ENCODE results near the gene F13B. TPM values are rescaled to one million over a fixed set of nuclear protein-coding genes. Genes with fewer than 3 reads are reported as not detected.

F13B gene
- total RNA-seq, 1 donor from 2014 or later, result not detected

DNA sequence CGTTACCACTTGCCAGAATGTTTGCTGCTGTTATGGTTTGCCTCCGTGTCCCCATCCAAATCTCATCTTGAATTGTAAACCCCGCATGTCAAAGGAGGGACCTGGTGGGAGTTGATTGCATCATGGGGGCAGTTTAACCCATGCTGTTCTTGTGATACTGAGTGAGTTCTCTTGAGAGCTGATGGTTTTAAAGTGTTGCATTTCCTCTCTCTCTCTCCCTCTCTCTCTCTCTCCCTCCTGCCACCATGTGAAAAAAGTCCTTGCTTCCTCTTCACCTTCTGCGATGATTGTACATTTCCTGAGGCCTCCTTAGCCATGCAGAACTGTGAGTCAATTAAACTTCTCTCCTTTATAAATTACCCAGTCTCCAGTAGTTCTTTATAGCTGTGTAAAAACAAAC, 45.3 kb downstream of the F13B start:
- H3K9me3 ChIP-seq (ENCODE audit: control insufficient read depth in 3 of 3, low read length in 3 of 3), result peaks cover 0 to 1% (median 0%) of the 10 kb centered on the region in 3 donors

DNA sequence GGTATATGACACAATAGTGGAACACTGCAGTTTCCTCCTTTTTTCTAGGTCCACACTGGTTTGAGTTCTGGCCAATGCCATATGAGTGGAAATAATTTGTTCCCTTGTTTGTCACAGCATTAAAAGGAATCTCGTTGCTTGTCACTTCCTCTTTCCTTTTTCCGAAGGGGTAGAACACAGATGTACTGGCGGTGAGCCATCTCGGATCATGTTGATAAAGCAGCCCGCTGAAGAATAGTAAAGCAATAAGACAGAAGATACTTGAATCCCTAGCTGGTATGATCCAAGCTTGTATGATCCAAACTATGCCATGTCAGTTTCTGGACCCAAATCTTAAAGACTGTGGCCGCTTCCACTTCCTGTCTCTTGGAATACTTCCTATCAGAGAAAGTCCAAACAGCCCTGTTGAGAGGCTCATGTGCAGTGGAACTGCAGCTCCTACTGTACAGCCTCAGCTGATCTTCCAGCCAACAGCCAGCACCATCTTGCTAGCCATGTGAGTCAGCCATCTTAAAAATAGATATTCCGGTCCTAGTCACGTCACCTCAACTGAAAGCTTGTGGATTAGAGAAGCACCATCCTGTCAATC, 49.4 kb downstream of the F13B start:
- Histone ChIP-seq H3K27ac (ENCODE audit: low read depth, low read length) (no peak overlapping the region), H3K9me3 (ENCODE audit: control insufficient read depth in 3 of 3, low read length in 3 of 3) (peaks cover 0 to 1% (median 0%) of the 10 kb centered on the region in 3 donors), H3K4me3 (ENCODE audit: low read length in 3 of 3) (no peak overlapping the region), H3K9ac (ENCODE audit: low read depth in 1 of 3, low read length in 3 of 3) (no peak overlapping the region), H3K36me3 (ENCODE audit: control insufficient read depth in 3 of 3, insufficient read depth in 3 of 3, low read length in 3 of 3) (no peaks in the 10 kb centered on the region), H3K27me3 (ENCODE audit: control insufficient read depth in 3 of 3, insufficient read depth in 3 of 3, low read length in 3 of 3) (no peaks in the 10 kb centered on the region), H3K4me1 (ENCODE audit: control insufficient read depth in 3 of 3, insufficient read depth in 3 of 3, low read length in 3 of 3) (peaks cover 0 to 3% (median 0%) of the 10 kb centered on the region in 3 donors)

More for the DNA sequence above, 45.3 kb downstream of the F13B start:
- H3K4me3 ChIP-seq (ENCODE audit: low read length in 3 of 3), result no peak overlapping the region
- H3K27ac ChIP-seq (ENCODE audit: low read depth, low read length), result no peak overlapping the region
- no peaks in the 10 kb centered on the region for H3K27me3 ChIP-seq (ENCODE audit: control insufficient read depth in 3 of 3, insufficient read depth in 3 of 3, low read length in 3 of 3)
- H3K36me3 ChIP-seq (ENCODE audit: control insufficient read depth in 3 of 3, insufficient read depth in 3 of 3, low read length in 3 of 3), result no peaks in the 10 kb centered on the region
- no peak overlapping the region for H3K9ac ChIP-seq (ENCODE audit: low read depth in 1 of 3, low read length in 3 of 3)
- peaks cover 0 to 3% (median 0%) of the 10 kb centered on the region in 3 donors for H3K4me1 ChIP-seq (ENCODE audit: control insufficient read depth in 3 of 3, insufficient read depth in 3 of 3, low read length in 3 of 3)

DNA sequence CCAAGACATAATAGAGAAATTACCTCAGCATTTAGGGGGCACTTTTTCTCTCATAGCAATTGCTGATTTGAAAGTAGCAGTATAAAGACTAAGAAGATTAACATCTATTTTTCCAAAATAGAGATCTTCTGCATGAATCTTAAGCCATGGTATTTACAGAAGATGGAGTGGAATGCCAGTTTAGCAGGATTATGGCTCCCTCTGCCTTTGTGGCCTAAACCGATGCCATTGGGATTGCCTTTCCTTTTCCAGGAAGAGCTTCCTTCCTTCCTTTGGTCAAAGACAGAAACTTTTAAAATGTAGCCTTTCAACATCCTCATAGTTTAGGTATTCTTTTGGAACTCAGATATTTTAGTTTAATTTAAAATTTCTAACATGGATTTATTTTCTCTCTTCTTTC, 50.3 kb downstream of the F13B start:
- no peak overlapping the region for H3K27ac ChIP-seq (ENCODE audit: low read depth, low read length)
- H3K27me3 ChIP-seq (ENCODE audit: control insufficient read depth in 3 of 3, insufficient read depth in 3 of 3, low read length in 3 of 3), result no peaks in the 10 kb centered on the region
- H3K36me3 ChIP-seq (ENCODE audit: control insufficient read depth in 3 of 3, insufficient read depth in 3 of 3, low read length in 3 of 3), result no peaks in the 10 kb centered on the region
- H3K9ac ChIP-seq (ENCODE audit: low read depth in 1 of 3, low read length in 3 of 3), result no peak overlapping the region
- peaks cover 0 to 3% (median 0%) of the 10 kb centered on the region in 3 donors for H3K4me1 ChIP-seq (ENCODE audit: control insufficient read depth in 3 of 3, insufficient read depth in 3 of 3, low read length in 3 of 3)
- peaks cover 0 to 1% (median 0%) of the 10 kb centered on the region in 3 donors for H3K9me3 ChIP-seq (ENCODE audit: control insufficient read depth in 3 of 3, low read length in 3 of 3)
- no peak overlapping the region for H3K4me3 ChIP-seq (ENCODE audit: low read length in 3 of 3)

DNA sequence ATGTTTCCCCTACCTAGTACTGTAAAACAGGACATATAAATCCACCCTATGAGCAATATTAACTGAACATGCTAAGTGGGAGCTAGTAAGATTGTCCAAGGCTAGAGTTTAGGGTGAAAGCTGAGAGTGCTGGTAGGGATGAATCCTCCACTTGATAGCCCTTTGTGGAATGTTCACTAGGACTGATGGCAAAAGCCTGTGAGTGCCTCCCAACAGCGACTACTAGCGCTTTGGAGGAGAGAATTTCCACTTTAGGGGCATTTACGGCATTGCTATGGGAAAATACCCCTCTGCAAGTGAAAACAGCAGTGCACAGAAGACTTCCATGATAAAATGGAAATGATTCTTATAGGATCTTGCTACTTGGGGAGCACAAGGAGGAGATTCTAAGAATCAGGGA, 53.8 kb downstream of the F13B start:
- Histone ChIP-seq H3K4me3 (ENCODE audit: low read length in 3 of 3) (no peak overlapping the region), H3K4me1 (ENCODE audit: control insufficient read depth in 3 of 3, insufficient read depth in 3 of 3, low read length in 3 of 3) (peaks cover 0 to 3% (median 0%) of the 10 kb centered on the region in 3 donors), H3K9ac (ENCODE audit: low read depth in 1 of 3, low read length in 3 of 3) (no peak overlapping the region), H3K9me3 (ENCODE audit: control insufficient read depth in 3 of 3, low read length in 3 of 3) (peaks cover 0 to 1% (median 0%) of the 10 kb centered on the region in 3 donors), H3K36me3 (ENCODE audit: control insufficient read depth in 3 of 3, insufficient read depth in 3 of 3, low read length in 3 of 3) (no peaks in the 10 kb centered on the region), H3K27ac (ENCODE audit: low read depth, low read length) (no peak overlapping the region), H3K27me3 (ENCODE audit: control insufficient read depth in 3 of 3, insufficient read depth in 3 of 3, low read length in 3 of 3) (no peaks in the 10 kb centered on the region)

DNA sequence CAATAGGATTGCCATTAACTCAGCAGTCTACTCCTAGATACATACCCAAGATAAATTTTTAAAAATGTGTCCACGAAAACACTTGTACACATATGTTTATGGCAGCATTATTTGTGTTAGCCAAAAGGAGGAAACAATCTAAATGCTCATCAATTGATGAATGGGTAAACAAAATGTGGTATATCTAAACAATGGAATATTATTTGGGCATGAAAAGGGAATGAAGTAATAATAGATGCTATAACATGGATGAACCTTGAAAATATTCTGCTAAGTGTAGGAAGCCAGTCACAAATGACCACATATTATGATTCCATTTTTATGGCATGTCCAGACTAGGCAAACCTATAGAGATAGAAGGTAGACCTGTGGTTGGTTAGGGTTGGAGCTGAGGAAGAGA, 55.4 kb downstream of the F13B start:
- no peaks in the 10 kb centered on the region for H3K27me3 ChIP-seq (ENCODE audit: control insufficient read depth in 3 of 3, insufficient read depth in 3 of 3, low read length in 3 of 3)
- H3K9ac ChIP-seq (ENCODE audit: low read depth in 1 of 3, low read length in 3 of 3), result no peak overlapping the region
- no peaks in the 10 kb centered on the region for H3K9me3 ChIP-seq (ENCODE audit: control insufficient read depth in 3 of 3, low read length in 3 of 3)
- H3K36me3 ChIP-seq (ENCODE audit: control insufficient read depth in 3 of 3, insufficient read depth in 3 of 3, low read length in 3 of 3), result no peaks in the 10 kb centered on the region
- no peaks in the 10 kb centered on the region for H3K4me1 ChIP-seq (ENCODE audit: control insufficient read depth in 3 of 3, insufficient read depth in 3 of 3, low read length in 3 of 3)
- H3K4me3 ChIP-seq (ENCODE audit: low read length in 3 of 3), result no peak overlapping the region
- no peak overlapping the region for H3K27ac ChIP-seq (ENCODE audit: low read depth, low read length)

DNA sequence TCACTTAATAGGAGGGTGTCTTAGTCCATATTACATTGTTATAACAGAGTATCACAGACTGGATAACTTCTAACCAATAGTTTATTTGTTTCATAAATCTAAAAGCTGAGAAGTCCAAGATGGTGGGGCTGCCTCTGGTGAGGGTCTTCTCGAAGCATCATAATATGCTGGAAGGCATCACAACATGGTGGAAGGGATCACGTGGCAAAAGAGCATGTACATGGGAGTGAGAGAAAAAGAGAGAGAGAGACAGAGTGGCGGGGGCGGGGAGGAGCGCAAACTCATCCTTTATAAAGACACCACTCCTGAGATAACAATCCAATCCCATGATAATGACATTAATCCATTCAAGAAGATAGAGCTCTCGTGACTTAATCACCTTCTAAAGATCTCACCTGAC, 58.2 kb downstream of the F13B start:
- Histone ChIP-seq H3K4me1 (ENCODE audit: control insufficient read depth in 3 of 3, insufficient read depth in 3 of 3, low read length in 3 of 3) (no peaks in the 10 kb centered on the region), H3K27ac (ENCODE audit: low read depth, low read length) (no peak overlapping the region), H3K4me3 (ENCODE audit: low read length in 3 of 3) (no peak overlapping the region), H3K9ac (ENCODE audit: low read depth in 1 of 3, low read length in 3 of 3) (no peak overlapping the region), H3K9me3 (ENCODE audit: control insufficient read depth in 3 of 3, low read length in 3 of 3) (no peaks in the 10 kb centered on the region), H3K36me3 (ENCODE audit: control insufficient read depth in 3 of 3, insufficient read depth in 3 of 3, low read length in 3 of 3) (no peaks in the 10 kb centered on the region), H3K27me3 (ENCODE audit: control insufficient read depth in 3 of 3, insufficient read depth in 3 of 3, low read length in 3 of 3) (no peaks in the 10 kb centered on the region)

DNA sequence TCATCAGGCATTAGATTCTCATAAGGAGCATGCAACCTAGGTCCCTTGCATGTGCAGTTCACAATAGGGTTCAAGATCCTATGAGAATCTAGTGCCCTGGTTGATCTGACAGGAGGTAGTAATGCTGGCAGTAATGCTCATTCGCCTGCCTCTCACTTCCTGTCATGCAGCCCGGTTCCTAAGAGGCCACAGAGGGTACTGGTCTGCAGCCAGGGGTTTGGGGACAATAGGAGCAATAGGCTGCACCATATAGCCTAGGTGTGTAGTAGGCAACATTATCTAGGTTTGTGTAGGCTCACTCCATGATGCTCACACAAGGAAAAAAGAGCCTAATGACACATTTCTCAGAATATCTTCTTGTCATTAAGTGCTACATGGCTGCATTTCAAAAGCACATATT, 63.9 kb downstream of the F13B start:
- Histone ChIP-seq H3K27me3 (ENCODE audit: control insufficient read depth in 3 of 3, insufficient read depth in 3 of 3, low read length in 3 of 3) (no peaks in the 10 kb centered on the region), H3K4me3 (ENCODE audit: low read length in 3 of 3) (no peak overlapping the region), H3K9me3 (ENCODE audit: control insufficient read depth in 3 of 3, low read length in 3 of 3) (no peaks in the 10 kb centered on the region), H3K36me3 (ENCODE audit: control insufficient read depth in 3 of 3, insufficient read depth in 3 of 3, low read length in 3 of 3) (no peaks in the 10 kb centered on the region), H3K9ac (ENCODE audit: low read depth in 1 of 3, low read length in 3 of 3) (no peak overlapping the region), H3K27ac (ENCODE audit: low read depth, low read length) (no peak overlapping the region), H3K4me1 (ENCODE audit: control insufficient read depth in 3 of 3, insufficient read depth in 3 of 3, low read length in 3 of 3) (no peaks in the 10 kb centered on the region)

DNA sequence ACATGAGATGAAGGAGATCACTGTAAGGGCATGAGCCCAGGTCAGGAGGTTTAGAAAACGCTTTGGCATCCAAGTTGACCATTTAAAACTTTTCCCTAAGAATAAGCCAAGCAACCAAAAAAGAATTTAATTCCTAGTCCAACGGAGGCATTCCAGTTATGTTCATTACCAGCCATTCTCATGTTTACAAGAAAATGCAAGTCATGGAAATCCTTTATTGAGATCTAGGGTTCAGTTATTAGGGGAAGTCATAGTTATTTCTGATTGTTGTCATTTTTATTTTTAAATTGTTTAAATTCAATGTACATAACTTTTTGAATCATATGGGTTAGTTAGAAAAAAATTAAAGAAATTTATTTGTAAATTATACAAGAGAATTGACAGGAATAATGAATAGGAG, 65.2 kb downstream of the F13B start:
- H3K27me3 ChIP-seq (ENCODE audit: control insufficient read depth in 3 of 3, insufficient read depth in 3 of 3, low read length in 3 of 3), result no peaks in the 10 kb centered on the region
- no peak overlapping the region for H3K27ac ChIP-seq (ENCODE audit: low read depth, low read length)
- no peak overlapping the region for H3K9ac ChIP-seq (ENCODE audit: low read depth in 1 of 3, low read length in 3 of 3)
- no peaks in the 10 kb centered on the region for H3K36me3 ChIP-seq (ENCODE audit: control insufficient read depth in 3 of 3, insufficient read depth in 3 of 3, low read length in 3 of 3)
- no peaks in the 10 kb centered on the region for H3K4me1 ChIP-seq (ENCODE audit: control insufficient read depth in 3 of 3, insufficient read depth in 3 of 3, low read length in 3 of 3)
- no peaks in the 10 kb centered on the region for H3K9me3 ChIP-seq (ENCODE audit: control insufficient read depth in 3 of 3, low read length in 3 of 3)
- H3K4me3 ChIP-seq (ENCODE audit: low read length in 3 of 3), result no peak overlapping the region

DNA sequence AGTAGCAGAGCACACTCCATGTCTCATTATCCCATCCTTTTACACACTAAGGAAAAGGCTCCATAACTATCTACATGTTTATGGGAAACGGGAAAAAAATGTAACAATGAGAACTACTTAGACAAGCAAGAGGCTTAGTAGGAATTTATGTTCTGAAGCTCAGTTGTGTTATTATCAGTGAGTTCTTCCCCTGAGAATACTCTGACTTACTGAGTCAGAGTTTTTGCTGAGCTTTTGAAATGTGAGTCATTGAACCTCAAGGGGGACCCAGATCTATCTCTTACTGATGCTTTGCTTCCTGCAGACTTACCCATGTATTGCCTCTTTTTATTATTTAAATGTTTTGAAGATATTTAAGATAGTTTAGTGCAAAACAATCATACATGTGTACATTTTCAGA, 69.6 kb downstream of the F13B start:
- Histone ChIP-seq H3K9ac (ENCODE audit: low read depth in 1 of 3, low read length in 3 of 3) (no peak overlapping the region), H3K27me3 (ENCODE audit: control insufficient read depth in 3 of 3, insufficient read depth in 3 of 3, low read length in 3 of 3) (no peaks in the 10 kb centered on the region), H3K4me3 (ENCODE audit: low read length in 3 of 3) (no peak overlapping the region), H3K4me1 (ENCODE audit: control insufficient read depth in 3 of 3, insufficient read depth in 3 of 3, low read length in 3 of 3) (no peaks in the 10 kb centered on the region), H3K27ac (ENCODE audit: low read depth, low read length) (no peak overlapping the region), H3K9me3 (ENCODE audit: control insufficient read depth in 3 of 3, low read length in 3 of 3) (no peaks in the 10 kb centered on the region), H3K36me3 (ENCODE audit: control insufficient read depth in 3 of 3, insufficient read depth in 3 of 3, low read length in 3 of 3) (no peaks in the 10 kb centered on the region)

DNA sequence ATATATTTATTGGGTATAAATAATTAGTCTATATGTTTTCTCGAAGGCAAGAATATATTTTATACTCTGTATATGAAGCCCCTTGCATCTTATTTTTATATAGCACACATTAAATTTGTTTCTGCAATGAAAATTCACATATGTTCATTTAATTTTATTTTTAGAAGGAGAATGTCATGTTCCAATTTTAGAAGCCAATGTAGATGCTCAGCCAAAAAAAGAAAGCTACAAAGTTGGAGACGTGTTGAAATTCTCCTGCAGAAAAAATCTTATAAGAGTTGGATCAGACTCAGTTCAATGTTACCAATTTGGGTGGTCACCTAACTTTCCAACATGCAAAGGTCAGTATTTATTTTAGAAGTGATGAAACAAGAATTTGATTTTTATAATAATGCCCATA, 73.1 kb downstream of the F13B start:
- no peaks in the 10 kb centered on the region for H3K9me3 ChIP-seq (ENCODE audit: control insufficient read depth in 3 of 3, low read length in 3 of 3)
- no peak overlapping the region for H3K27ac ChIP-seq (ENCODE audit: low read depth, low read length)
- H3K4me1 ChIP-seq (ENCODE audit: control insufficient read depth in 3 of 3, insufficient read depth in 3 of 3, low read length in 3 of 3), result no peaks in the 10 kb centered on the region
- H3K27me3 ChIP-seq (ENCODE audit: control insufficient read depth in 3 of 3, insufficient read depth in 3 of 3, low read length in 3 of 3), result no peaks in the 10 kb centered on the region
- H3K4me3 ChIP-seq (ENCODE audit: low read length in 3 of 3), result no peak overlapping the region
- H3K36me3 ChIP-seq (ENCODE audit: control insufficient read depth in 3 of 3, insufficient read depth in 3 of 3, low read length in 3 of 3), result no peaks in the 10 kb centered on the region
- H3K9ac ChIP-seq (ENCODE audit: low read depth in 1 of 3, low read length in 3 of 3), result no peak overlapping the region
